PFSK-1 (cell line): ENCODE results near the gene ETNK1.

Experiments
- FOXP2 ChIP-seq: optimal IDR thresholded peaks from 2 replicates; pipeline ENCODE3; 2011; ENCODE audit warnings: borderline replicate concordance, control low read depth, inconsistent platforms; ENCODE audit not compliant: insufficient read depth; ENCODE audit errors: extremely low read length, extremely low read depth
- POLR2AphosphoS5 ChIP-seq: IDR thresholded peaks from 2 replicates; pipeline ENCODE4 v1.6.1; 2012; ENCODE audit warnings: low read depth, mild to moderate bottlenecking, control low read depth, low read length, moderate library complexity
- REST ChIP-seq, 2 experiments: IDR thresholded peaks; 2 replicates each; pipeline versions ENCODE4 v1.6.1 to v1.8.0; 2011 to 2012; ENCODE audit warnings: low read depth in 2 of 2, low read length in 2 of 2, control low read depth in 1 of 2, inconsistent platforms in 1 of 2, mild to moderate bottlenecking in 1 of 2, moderate library complexity in 1 of 2; ENCODE audit not compliant: insufficient read depth in 1 of 2
- SIN3A ChIP-seq: IDR thresholded peaks from 2 replicates; pipeline ENCODE4 v1.6.1; 2012; ENCODE audit warnings: mild to moderate bottlenecking, low read length, moderate library complexity, borderline replicate concordance; ENCODE audit not compliant: insufficient read depth
- TAF1 ChIP-seq: IDR thresholded peaks from 2 replicates; pipeline ENCODE4 v1.6.1; 2012; ENCODE audit warnings: low read length, control low read depth, borderline replicate concordance; ENCODE audit not compliant: insufficient read depth

ETNK1 gene

GRCh38 chr12:22722779-22723178, 97.8 kb downstream of the ETNK1 start:
- no peak for TF ChIP-seq POLR2AphosphoS5
- no peak for TF ChIP-seq TAF1
- no peak for TF ChIP-seq FOXP2
- no peak for TF ChIP-seq SIN3A

DNA sequence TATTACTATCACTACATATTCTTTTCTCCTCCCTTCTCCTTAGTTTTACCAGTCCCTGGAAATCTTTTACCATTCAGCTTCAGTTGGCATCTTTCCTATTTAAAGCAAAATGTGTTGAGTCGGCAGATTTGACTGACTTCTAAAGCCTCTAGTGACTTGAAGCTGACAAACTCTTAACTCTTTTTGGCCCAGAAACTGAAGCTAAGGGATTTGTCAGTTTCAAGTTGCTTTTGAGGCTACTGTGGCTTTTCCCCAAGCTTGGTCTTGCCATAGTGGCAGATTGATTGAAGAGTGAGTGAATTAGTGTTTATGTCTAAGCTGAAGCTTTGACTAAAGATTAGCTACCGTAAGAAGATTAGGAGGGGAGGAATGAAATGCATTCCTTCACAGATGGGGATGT, 104.0 kb downstream of the ETNK1 start:
- TF ChIP-seq POLR2AphosphoS5 (no peak), SIN3A (no peak), FOXP2 (no peak), REST (IDR thresholded peaks at IDR 0.05; ENCODE audit: insufficient read depth in 1 of 2, low read depth in 2 of 2, low read length in 2 of 2) (no peak), TAF1 (no peak)

- TF ChIP-seq POLR2AphosphoS5 (no peak), REST (IDR thresholded peaks at IDR 0.05; ENCODE audit: insufficient read depth in 1 of 2, low read depth in 2 of 2, low read length in 2 of 2) (no peak)
These were observed 104.5 kb downstream of the ETNK1 start for GRCh38 chr12:22729431-22729956.

DNA sequence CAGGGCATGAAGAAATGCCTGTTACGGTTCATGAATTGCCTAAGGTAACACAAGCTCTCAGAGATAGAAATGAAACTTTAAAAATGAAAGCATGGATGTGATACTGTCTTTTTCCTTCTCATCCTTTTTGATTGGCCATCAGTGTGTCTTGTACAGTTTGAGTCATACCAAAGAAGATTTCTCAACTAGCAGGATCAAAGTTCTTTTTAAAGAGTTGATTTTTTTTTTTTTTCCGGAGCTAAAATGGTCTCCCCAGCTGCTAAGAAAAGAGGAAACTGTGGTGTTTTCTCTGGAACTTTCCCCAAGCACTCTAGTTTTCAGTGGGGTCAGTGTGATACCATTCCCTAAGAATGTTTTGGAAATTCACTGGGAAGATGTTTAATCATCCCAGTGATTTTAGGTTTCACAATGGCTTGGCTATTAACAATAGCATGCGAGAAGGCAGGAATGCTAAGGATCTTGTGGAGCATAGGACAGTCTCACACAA, 105.0 kb downstream of the ETNK1 start:
- TF ChIP-seq TAF1 (no peak), POLR2AphosphoS5 (no peak), REST (IDR thresholded peaks at IDR 0.05; ENCODE audit: insufficient read depth in 1 of 2, low read depth in 2 of 2, low read length in 2 of 2) (no peak), SIN3A (no peak), FOXP2 (no peak)

DNA sequence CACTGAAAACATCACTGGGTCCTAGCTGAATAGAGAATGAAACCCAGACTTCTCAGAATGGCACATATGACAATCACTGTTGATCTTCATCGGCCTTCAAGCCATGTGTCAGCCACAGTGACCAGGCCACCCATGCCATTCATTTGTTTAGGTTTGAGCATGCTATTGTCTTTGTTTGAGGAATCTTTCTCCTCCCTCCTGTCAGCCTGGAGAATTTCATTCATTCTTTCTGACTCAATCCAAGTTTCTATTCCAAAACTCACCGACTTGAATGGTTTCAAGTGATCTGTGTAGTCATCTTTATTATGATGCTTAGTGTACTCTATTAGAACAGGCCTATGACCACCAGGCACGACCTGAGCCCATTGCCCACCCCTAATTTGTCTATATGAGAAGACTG, 106.3 kb downstream of the ETNK1 start:
- TF ChIP-seq TAF1 (no peak), POLR2AphosphoS5 (no peak), SIN3A (no peak), REST (IDR thresholded peaks at IDR 0.05; ENCODE audit: insufficient read depth in 1 of 2, low read depth in 2 of 2, low read length in 2 of 2) (no peak), FOXP2 (no peak)
